Cardiac muscle cell (in vitro differentiated cells and primary cell): ENCODE data around the gene ACTG2. TPM values are rescaled to one million over a fixed set of nuclear protein-coding genes. Genes with fewer than 3 reads are reported as not detected.

Experiments
- DNase-seq, 2 donors: peaks; one replicate each; pipeline versions ENCODE4 v3.0.0 to v3.0.0-alpha.2; 2010 to 2017; ENCODE audit warnings: low read depth in 1 of 2, low spot score in 1 of 2
- H3K27ac ChIP-seq: fragments of 200-600 bp; sonication (generic); 2 replicates; pipeline ENCODE4 v1.5.1; 2016
- H3K27me3 ChIP-seq: fragments of 200-600 bp; sonication (generic); 2 replicates; pipeline ENCODE4 v1.6.0; 2016; ENCODE audit warnings: control low read depth
- H3K36me3 ChIP-seq: fragments of 200-600 bp; sonication (generic); 2 replicates; pipeline ENCODE4 v1.5.1; 2016; ENCODE audit warnings: control low read depth
- H3K4me1 ChIP-seq: fragments of 200-600 bp; sonication (generic); 2 replicates; pipeline ENCODE4 v1.8.1; 2017; ENCODE audit warnings: low read depth, mild to moderate bottlenecking, mixed run types
- H3K4me3 ChIP-seq: fragments of 200-600 bp; sonication (generic); 2 replicates; pipeline ENCODE4 v1.5.1; 2016; ENCODE audit warnings: mild to moderate bottlenecking
- H3K9me3 ChIP-seq: fragments of 200-600 bp; sonication (generic); 2 replicates; pipeline ENCODE4 v1.5.1; 2017; ENCODE audit warnings: low read depth, mild to moderate bottlenecking, control low read depth
- CTCF ChIP-seq: IDR thresholded peaks from 2 replicates; pipeline ENCODE4 v1.5.1; 2012; ENCODE audit warnings: low read depth, mild to moderate bottlenecking, low read length
- polyA plus RNA-seq: library from polyadenylated mRNA; unstranded; fragments of >200 nt; fragmentation: Nextera tagmentation; extraction: Ambion mirVana; gene quantifications from 2 replicates; pipeline ENCODE4 v1.2.1, GENCODE V29; 2016
- total RNA-seq: library from RNA; depleted of rRNA; stranded (reverse); fragments of >200 nt; gene quantifications from 2 replicates; pipeline ENCODE4 v1.2.3, GENCODE V29; 2016

Gene ACTG2
- total and polyA plus RNA-seq, 2 experiments from 2014 or later, result 0.42 to 6.9 TPM

- H3K4me1 ChIP-seq, result peaks cover 12% of the 10 kb centered on the region
- no peaks in the 10 kb centered on the region for H3K9me3 ChIP-seq
- DNase-seq, result no peak
- TF ChIP-seq CTCF, result no peak
- peaks cover 11% of the 10 kb centered on the region for H3K27me3 ChIP-seq
- H3K4me3 ChIP-seq, result peak overlapping the region; percentile 43
- peak overlapping the region; percentile 85 for H3K27ac ChIP-seq
- no peaks in the 10 kb centered on the region for H3K36me3 ChIP-seq
These were observed 34.5 kb downstream of the ACTG2 start for GRCh38 chr2:73927344-73927743.

- DNase-seq, result no peak
- Histone ChIP-seq H3K9me3 (no peaks in the 10 kb centered on the region), H3K27me3 (no peaks in the 10 kb centered on the region), H3K4me1 (peaks cover 12% of the 10 kb centered on the region), H3K4me3 (no peak overlapping the region), H3K36me3 (no peaks in the 10 kb centered on the region), H3K27ac (no peak overlapping the region)
- no peak for TF ChIP-seq CTCF
These were observed 36.1 kb downstream of the ACTG2 start for GRCh38 chr2:73928963-73929347.

- H3K27ac ChIP-seq, result no peak overlapping the region
- no peak for DNase-seq
- no peaks in the 10 kb centered on the region for H3K9me3 ChIP-seq
- H3K36me3 ChIP-seq, result no peaks in the 10 kb centered on the region
- H3K4me1 ChIP-seq, result peaks cover 12% of the 10 kb centered on the region
- H3K27me3 ChIP-seq, result no peaks in the 10 kb centered on the region
- no peak for TF ChIP-seq CTCF
- H3K4me3 ChIP-seq, result no peak overlapping the region
These were observed 37.6 kb downstream of the ACTG2 start for GRCh38 chr2:73930386-73930785.

GRCh38 chr2:73931531-73932500, 39.0 kb downstream of the ACTG2 start:
- no peaks in the 10 kb centered on the region for H3K9me3 ChIP-seq
- no peaks in the 10 kb centered on the region for H3K27me3 ChIP-seq
- H3K27ac ChIP-seq, result no peak overlapping the region
- DNase-seq, result no peak
- peaks cover 12% of the 10 kb centered on the region for H3K4me1 ChIP-seq
- TF ChIP-seq CTCF, result no peak
- H3K4me3 ChIP-seq, result no peak overlapping the region
- peaks cover 2% of the 10 kb centered on the region for H3K36me3 ChIP-seq

GRCh38 chr2:73933194-73933593, 40.4 kb downstream of the ACTG2 start:
- no peak for TF ChIP-seq CTCF
- Histone ChIP-seq H3K4me1 (peaks cover 5% of the 10 kb centered on the region), H3K4me3 (no peak overlapping the region), H3K36me3 (peaks cover 2% of the 10 kb centered on the region), H3K27me3 (no peaks in the 10 kb centered on the region), H3K27ac (no peak overlapping the region), H3K9me3 (no peaks in the 10 kb centered on the region)
- DNase-seq, result no peak
